ENCODE measurements around the gene AHNAK2.
A peak's percentile ranks its signal among the peaks of the same experiment; 100 is the strongest.
"Not testable (repeated sequence)": the region's sequence is repeated elsewhere in the genome, so short reads cannot be mapped to it uniquely, and the experiment has no call there.

Gene AHNAK2

GRCh38 chr14:104971447-104972240 lies 6.5 kb downstream of the AHNAK2 start:
- no peak for DNase-seq

DNA sequence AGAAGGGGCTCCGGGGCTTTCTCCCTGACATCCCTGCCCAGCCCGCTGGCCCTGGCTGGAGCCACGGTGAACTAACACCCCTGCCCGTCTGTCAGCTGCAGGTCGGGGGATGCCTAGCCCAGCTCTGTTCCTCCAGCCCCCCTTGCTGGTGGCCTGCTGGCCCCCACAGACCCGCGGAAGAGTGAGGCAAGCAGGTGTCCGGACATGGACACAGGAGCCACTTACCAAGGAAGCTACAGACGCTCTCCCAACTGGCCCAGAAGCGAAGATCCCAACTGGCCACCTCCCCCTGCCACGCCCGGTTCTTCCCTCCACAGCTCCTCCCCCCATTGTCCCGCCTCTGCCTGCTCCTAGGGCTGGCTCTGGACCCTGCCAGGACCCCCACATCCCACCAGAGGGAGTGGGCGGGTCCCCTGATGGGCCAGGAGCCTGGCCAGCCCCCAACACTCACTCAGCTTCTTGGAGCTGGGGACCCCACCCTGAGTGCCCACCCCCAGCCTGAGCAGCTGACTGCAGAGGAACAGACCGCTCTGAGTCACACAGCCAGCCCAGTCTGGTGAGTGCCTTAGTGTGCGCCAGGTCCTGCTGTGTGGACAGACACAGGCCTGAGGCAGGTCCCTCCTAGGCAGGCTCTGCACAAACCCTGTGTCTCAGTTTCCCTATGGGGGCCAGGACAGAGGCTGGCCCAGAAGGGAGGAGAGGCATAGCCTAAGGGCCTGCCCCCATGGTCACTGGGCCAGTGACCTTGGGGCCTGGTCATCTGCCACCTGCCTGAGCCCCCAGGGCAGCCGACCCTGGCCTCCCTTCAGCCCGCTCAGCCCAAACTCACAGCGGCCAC lies 7.7 kb downstream of the AHNAK2 start:
- DNase-seq, result peak in 1 of 2 experiments; percentile 70

DNA sequence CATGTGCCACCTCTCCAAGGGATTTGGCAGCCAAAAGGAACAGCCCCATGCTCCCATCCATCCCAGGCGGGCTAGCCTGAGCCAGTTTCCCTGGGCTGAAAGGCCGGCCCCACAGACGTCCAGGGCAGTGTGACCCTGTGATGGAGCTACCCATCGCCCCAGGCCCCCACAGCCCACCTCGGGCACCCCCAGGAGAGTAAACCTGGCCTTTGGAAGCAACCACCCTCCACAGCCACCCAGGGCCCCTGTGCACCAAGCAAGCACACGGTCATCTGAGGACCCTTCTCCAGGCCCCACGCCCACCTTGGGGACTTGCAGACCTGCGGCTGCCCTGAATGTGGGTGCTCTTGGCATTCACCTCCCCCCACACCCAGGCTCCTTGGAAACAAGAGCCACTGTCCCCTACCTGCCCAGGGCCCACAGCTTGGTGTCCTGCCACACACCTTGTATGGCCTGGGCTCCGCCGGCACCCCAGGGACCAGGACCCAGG lies 8.4 kb downstream of the AHNAK2 start:
- DNase-seq, result no peak

DNA sequence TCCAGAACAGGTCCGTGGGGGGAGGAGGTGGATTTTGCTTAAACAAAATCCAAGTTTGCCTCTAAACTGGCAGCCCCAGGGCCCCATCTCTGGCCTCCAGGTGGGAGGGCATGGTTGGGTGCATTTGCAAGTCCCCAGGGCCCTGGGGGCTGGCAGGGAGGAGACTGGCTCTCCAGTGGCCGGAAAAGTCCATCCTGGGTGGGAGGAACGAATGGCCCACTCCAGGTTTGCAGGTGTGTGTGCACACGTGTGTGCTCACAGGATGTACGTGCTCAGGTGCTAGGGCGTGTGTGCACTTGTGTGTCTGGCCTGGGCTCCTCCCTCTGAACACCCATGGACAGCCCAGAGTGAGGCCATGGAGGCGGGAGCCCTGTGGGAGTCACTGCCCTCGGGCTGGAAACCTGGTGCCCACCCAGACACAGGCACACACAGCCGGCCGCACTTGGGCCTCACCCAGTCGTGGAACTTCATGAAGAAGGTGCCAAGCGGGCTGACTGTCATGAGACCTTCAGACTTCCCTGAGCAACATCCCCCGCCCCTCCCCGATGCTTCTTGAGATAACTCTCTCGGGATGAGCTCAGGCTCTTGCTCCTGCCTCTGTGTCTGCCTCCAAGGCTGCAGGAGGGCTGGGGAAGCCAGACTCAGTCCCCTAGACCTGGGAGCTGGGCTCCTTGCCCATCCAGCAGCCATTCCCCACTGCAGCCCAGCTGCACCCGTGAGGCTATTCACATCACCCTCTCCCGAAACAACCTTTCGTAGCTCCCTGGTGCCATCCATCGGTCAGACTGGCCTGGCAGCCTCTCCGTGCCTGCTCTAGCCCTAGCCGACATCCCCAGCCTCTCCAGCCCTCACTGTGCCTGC lies 9.4 kb downstream of the AHNAK2 start:
- peak in 1 of 2 experiments; percentile 53 for DNase-seq

DNA sequence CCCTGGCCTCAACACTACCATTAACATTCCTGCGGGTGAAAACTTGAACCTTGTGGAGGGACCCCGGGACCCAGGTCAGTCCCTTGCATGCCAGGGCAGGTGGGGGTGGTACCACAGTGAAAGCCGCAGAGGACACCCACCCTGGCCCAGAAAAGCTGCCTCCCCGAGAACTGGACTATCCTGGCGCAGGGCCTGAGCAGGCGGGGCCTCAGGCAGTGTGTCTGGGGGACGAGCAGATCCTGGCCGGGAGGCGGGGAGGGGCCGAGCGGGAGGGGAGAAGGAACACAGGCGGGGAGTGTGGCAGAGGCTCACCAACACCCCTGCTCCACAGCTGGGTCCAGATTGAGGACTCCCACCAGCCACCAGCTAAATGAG lies 10.0 kb downstream of the AHNAK2 start:
- DNase-seq, result no peak

GRCh38 chr14:104967386-104968152 lies 10.6 kb downstream of the AHNAK2 start:
- DNase-seq, result no peak

GRCh38 chr14:104966981-104967385 lies 11.2 kb downstream of the AHNAK2 start:
- DNase-seq, result no peak

- no peak for DNase-seq
Observed at GRCh38 chr14:104966261-104966865, 11.8 kb downstream of the AHNAK2 start.

DNA sequence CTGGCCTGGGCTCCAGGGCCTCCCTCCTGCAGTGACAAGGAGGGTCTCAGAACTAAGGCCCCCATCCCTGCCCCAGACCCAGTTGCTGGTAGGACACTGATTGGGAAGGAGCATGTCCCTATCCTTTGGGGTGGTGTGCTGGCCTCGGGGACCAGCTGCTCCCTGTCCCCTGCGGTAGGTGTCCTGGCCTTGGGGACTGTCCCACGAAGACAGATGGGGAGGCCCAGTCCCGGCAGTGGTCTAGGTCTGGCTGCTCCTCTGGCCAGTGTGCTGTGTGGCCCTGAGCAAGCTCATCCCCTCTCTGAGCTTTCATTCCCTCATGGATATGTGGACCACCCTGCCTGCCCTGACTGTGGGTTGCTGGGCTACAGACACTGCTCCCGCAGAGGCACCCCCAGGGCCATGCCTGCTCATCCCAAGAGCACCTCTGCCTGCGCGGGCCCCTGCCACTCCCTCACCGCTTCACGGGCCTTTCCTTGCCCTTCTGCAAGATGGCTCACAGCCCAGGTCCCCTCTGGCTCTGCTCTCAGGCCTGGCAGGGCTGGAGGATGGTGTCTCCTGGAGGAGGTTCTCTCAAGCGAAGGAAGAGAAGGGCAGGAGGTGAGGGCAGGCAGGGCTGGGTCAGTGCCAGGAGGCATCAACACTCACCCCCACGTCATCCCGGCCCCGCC lies 12.5 kb downstream of the AHNAK2 start:
- DNase-seq, result no peak

- DNase-seq, result no peak
Observed at GRCh38 chr14:104964546-104964945, 13.6 kb downstream of the AHNAK2 start.

- DNase-seq, result no peak
Observed at GRCh38 chr14:104957146-104958113, 20.7 kb downstream of the AHNAK2 start.

DNA sequence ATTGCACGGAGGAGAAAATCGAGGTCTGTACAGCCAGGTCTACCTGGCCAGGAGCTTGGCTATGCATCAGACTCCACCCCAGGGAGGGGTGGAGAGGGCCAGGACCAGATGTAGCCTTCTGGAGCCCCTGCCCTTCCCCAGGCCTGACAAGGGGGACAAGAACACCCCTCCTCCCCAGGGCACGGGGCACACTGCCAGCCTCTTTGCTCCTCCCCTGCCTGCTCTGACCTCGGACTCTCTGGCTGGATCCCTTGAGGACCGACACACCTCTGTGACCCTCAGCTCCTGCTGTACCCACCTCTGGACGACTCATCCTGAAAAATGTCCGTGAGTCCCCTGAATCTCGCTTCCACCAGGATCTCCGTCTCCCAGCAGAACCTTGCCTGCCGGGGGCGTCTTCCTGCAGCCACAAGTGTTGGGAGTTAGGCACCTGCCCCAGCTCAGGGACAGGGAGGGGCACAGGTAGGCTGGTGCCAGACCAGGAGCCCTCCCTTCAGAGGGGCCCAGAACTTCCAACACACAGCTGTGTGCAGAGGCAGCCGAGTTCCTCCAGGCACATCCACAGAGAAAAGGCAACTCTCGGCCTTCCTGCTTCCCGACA lies 21.8 kb downstream of the AHNAK2 start:
- DNase-seq, result no peak

- no peak for DNase-seq
Observed at GRCh38 chr14:104955396-104955770, 22.8 kb downstream of the AHNAK2 start.

- no peak for DNase-seq
Observed at GRCh38 chr14:104954746-104955395, 23.3 kb downstream of the AHNAK2 start.

DNA sequence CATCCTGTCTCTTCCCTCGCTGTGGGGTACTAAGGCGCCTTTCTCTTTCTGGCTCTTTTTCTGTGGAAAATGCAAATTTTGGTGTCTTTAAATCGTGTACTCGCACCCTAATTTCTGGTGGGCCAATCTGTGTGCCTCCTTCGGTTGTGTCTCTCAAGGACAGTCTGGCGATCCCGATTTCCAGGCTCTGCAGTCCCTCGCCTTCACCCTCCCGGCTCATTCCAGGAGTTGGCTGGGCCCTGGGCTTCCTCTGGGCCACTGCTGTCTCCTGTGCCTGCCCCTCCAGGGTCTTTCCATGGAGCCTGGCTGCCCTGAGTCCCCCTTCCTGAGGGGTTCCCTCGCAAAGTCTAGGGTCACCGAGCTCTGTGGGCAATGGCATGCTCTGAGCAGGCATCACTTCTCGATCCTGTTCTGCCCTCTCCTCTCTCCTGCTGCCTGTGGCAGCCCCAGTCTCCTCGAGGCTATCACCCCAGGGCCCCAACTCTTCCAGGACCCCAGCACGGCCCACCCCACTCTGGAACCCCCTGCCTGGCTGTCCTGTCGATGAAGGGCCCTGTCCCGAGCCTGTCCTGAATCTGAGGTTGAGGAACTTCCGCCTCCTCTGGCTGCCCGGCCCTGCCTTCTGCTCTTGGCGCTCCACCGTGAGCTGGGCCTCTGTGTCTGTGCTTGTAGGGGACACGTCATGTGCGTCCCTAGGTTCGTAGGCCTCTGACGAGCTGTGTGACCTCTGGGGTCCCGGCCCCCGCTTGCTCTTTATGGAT lies 24.1 kb downstream of the AHNAK2 start:
- no peak for DNase-seq

GRCh38 chr14:104953097-104953496 lies 25.1 kb downstream of the AHNAK2 start:
- no peak for DNase-seq

DNA sequence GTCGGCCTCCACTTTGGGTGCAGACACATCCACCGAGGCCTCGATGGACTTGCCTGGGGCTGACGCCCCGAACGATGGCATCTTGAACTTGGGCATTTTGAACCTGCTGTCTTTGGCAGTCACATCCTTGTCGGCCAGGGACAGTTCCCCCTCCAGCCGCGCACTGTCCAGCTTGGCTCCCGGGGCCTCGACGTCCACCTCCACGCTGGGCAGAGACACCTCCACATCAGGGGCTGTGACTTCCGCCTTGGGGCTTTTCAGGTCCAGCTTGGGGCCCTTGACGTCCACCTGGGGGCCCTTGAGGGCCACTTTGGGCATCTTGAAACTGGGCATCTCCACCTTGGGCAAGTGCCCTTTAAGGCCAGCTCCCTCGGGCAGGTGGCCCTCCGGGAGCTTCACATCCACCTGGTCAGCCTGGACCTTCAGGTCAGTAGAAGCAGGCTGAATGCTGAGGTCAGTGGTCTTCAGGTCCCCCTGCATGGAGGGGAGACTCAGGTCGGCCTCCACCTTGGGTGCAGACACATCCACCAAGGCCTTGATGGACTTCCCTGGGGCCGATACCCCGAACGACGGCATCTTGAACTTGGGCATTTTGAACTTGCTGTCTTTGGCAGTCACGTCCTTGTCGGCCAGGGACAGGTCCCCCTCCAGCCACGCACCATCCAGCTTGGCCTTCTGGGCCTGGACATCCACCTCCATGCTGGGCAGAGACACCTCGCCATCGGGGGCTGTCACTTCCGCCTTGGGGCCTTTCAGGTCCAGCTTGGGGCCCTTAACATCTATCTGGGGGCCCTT lies 26.1 kb downstream of the AHNAK2 start:
- not testable (repeated sequence) for DNase-seq
